ENCODE results near the gene SLC22A23. TPM values are rescaled to one million over a fixed set of nuclear protein-coding genes. Genes with fewer than 3 reads are reported as not detected.
"Not testable (repeated sequence)": the region's sequence is repeated elsewhere in the genome, so short reads cannot be mapped to it uniquely, and the experiment has no call there.

SLC22A23 gene
- total RNA-seq, 1 donor from 2014 or later: 19.2 TPM

DNA sequence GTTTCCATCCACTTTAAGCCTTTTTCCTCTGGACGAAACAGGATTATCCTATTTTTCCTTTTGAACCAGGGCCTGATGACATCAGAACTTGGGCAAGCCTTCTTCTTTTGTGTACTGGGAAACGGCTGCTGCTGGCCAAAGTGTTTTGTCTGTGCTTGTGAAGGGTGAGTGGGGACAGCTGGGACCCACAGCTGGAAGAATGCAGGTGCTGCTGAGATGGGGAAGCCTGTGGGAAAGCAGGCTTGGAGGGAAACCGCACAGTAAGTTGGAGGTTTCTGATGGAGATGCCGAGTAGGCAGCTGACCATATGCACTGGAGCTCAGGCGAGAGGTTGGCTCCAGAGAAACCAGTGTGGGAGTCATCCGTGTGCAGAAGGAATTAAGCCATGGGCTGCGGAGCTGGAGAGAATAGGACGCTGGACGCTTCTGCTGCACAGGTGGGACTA, 206.6 kb downstream of the SLC22A23 start:
- H3K36me3 ChIP-seq: no peaks in the 10 kb centered on the region
- no peak for ATAC-seq
- intact Hi-C loops (cut with DNase I): no loop called here

DNA sequence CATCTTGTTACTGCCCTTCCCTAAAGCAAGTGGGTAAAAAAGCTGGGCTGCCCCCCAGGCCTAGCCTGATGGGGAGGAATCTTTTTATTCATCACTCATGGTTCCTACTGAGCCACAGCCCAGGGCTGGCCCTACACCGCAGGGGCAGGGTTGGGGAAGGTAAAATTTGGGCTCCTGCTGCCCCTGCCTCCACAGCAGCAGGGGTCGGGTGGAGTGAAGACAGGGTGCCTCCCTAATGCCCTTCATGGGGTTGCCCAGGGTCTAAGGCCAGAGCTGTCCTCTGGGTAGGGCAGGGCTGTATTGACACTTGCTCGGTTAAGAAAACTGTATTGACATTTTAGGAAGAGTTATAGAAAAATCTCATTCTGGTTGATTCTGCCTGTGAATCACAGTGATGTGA, 207.0 kb downstream of the SLC22A23 start:
- Histone ChIP-seq H3K27me3 (peaks cover 11% of the 10 kb centered on the region), H3K4me1 (peaks cover 10% of the 10 kb centered on the region), H3K27ac (no peak overlapping the region), H3K36me3 (no peaks in the 10 kb centered on the region), H3K4me3 (no peak overlapping the region), H3K9me3 (no peaks in the 10 kb centered on the region)
- DNase-seq (no peak), ATAC-seq (no peak)
- intact Hi-C loops (cut with DNase I): no loop called here
- TF ChIP-seq, protein P1, sequence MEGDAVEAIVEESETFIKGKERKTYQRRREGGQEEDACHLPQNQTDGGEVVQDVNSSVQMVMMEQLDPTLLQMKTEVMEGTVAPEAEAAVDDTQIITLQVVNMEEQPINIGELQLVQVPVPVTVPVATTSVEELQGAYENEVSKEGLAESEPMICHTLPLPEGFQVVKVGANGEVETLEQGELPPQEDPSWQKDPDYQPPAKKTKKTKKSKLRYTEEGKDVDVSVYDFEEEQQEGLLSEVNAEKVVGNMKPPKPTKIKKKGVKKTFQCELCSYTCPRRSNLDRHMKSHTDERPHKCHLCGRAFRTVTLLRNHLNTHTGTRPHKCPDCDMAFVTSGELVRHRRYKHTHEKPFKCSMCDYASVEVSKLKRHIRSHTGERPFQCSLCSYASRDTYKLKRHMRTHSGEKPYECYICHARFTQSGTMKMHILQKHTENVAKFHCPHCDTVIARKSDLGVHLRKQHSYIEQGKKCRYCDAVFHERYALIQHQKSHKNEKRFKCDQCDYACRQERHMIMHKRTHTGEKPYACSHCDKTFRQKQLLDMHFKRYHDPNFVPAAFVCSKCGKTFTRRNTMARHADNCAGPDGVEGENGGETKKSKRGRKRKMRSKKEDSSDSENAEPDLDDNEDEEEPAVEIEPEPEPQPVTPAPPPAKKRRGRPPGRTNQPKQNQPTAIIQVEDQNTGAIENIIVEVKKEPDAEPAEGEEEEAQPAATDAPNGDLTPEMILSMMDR (IDR thresholded peaks at IDR 0.05): no peak

More for the DNA sequence above, 206.6 kb downstream of the SLC22A23 start:
- Histone ChIP-seq H3K27me3 (peaks cover 11% of the 10 kb centered on the region), H3K9me3 (no peaks in the 10 kb centered on the region), H3K4me3 (no peak overlapping the region), H3K27ac (no peak overlapping the region), H3K4me1 (peaks cover 10% of the 10 kb centered on the region)
- TF ChIP-seq, protein P1 (IDR thresholded peaks at IDR 0.05): no peak
- no peak for DNase-seq

DNA sequence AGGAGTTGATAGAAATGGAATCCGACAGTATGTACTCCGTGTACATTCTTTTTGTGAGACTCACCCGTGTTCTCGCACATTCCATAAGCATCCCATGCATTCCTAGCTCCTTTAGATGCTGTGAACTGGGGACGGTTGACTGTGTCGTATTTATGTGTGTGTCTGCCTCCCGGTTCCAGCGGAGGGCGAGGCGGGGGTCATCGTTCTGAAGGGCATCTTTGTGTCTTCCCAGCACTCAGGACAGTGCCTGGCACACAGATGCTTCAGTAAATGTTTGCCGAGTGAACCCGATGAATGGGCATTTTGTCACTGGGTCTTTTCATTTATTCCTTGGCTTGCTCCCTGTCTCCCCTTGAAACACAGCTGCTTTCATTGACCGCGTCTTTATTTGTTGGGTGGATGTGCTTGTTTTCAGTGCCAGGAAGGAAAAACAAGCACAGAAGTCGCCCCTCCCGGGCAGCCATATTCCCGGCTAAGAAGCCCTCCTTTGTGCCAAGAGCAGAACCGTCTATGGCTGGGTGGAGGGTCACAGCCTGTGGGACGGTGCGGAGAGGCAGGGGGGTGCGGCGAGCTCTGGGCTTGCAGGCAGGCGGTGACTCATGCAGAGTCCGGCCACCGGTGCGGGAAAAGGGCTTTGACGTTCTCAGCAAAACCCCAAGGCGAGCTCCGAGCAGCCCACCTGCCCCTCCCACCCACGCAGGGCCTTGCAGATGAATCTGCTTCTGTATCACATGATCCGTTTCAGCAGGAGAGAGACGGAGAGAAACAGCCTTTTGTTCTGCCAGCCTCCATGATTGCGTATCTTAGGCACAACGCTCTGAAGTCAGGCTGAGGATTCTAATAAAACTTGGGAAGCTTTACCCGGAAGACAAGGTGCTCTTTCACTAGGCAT, 209.3 kb downstream of the SLC22A23 start:
- Histone ChIP-seq H3K9me3 (no peaks in the 10 kb centered on the region), H3K36me3 (no peaks in the 10 kb centered on the region), H3K27me3 (peaks cover 19% of the 10 kb centered on the region), H3K27ac (no peak overlapping the region), H3K4me3 (peak overlapping the region; percentile 6), H3K4me1 (peaks cover 10% of the 10 kb centered on the region)
- TF ChIP-seq, protein P1 (IDR thresholded peaks at IDR 0.05): no peak
- peak; percentile 26 for ATAC-seq
- intact Hi-C loops (cut with DNase I): no loop called here
- no peak for DNase-seq

DNA sequence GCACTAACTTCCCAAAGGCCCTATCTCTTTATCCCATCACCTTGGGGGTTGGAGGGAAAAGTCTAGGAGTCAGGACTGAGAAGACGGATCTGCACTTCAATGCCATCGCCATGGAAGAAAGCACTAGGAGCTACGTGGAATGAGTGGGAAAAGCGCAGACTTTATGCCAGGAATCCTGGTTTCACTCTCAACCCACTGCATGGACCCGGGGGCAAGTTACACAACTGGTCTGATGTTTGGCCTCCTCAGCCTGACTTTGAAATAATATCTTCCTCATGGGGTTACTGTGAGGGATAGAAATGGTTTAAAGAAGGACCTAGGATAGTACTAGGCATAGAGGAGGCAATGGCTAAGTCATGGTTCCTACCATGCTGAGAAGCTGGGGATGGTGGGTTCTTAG, 211.6 kb downstream of the SLC22A23 start:
- Histone ChIP-seq H3K9me3 (no peaks in the 10 kb centered on the region), H3K4me1 (no peaks in the 10 kb centered on the region), H3K36me3 (no peaks in the 10 kb centered on the region), H3K27me3 (peaks cover 19% of the 10 kb centered on the region), H3K4me3 (no peak overlapping the region), H3K27ac (no peak overlapping the region)
- intact Hi-C loops (cut with DNase I): no loop called here
- TF ChIP-seq, protein P1 (IDR thresholded peaks at IDR 0.05): no peak
- ATAC-seq: no peak
- DNase-seq: no peak

DNA sequence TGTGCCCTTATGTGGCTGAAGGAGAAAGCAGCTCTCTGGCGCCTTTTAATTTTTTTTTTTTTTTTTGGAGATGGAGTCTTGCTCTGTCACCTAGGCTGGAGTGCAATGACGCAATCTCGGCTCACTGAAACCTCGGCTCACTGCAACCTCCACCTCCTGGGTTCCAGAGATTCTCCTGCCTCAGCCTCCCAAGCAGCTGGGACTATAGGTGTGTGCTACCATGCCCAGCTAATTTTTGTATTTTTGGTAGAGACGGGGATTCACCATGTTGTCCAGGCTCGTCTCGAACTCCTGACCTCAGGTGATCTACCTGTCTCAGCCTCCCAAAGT, 212.1 kb downstream of the SLC22A23 start:
- H3K4me3 ChIP-seq; H3K4me1 ChIP-seq; intact Hi-C loops (cut with DNase I); DNase-seq; H3K27ac ChIP-seq; H3K9me3 ChIP-seq; H3K36me3 ChIP-seq; ATAC-seq: not testable (repeated sequence)
- peaks cover 19% of the 10 kb centered on the region for H3K27me3 ChIP-seq

DNA sequence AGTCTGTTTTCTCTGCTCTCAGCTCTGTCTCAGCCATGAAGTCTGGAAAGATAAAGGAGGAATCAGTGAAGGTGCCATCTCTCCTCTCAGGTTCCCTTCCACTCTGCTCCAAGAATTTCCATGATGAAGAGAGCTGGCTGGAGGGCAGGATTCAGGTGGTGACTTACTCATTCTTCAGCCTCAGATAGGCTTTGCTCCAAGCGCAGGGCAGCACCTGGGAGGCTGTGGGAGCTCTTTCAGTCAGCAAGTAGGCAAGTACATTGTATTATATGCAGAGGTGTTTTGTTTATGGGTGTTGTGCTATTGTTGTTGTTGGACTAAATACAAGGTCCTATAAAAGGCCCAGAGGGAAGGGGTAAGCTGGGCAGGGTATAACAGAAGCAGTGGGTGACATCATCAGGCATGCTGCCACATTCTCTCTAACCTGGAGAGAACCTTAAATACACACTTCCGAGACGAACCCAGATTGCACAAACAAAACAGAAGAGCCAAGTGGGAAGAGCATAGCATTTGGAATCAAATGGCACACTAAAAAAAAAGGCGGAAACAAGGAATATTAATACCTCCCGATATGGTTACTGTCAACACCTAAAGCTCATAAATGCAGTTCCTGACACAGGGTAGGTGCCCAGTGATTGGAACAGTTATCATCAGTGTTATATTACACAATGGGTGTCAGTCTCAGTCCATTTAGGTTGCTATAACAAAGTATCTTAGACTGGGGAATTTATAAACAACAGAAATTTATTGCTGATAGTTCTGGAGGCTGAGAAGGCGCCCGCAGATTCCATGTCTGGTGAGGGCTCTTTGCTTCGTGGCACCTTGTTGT, 212.6 kb downstream of the SLC22A23 start:
- Histone ChIP-seq H3K27me3 (peaks cover 19% of the 10 kb centered on the region), H3K9me3 (no peaks in the 10 kb centered on the region), H3K4me3 (no peak overlapping the region), H3K4me1 (no peaks in the 10 kb centered on the region), H3K27ac (no peak overlapping the region), H3K36me3 (no peaks in the 10 kb centered on the region)
- ATAC-seq: no peak
- intact Hi-C loops (cut with DNase I): no loop called here
- DNase-seq: no peak
- TF ChIP-seq, protein P1 (IDR thresholded peaks at IDR 0.05): no peak
